T-helper 1 cell treated with Interleukin-12 subunit alpha and Interleukin-12 subunit beta and Interleukin-4 antibody, amounts not matched to agents 30 μg/mL and 1 μg/mL, for 36 hours (primary cell): ENCODE measurements around the gene SPTY2D1.
"Not testable (repeated sequence)": the region's sequence is repeated elsewhere in the genome, so short reads cannot be mapped to it uniquely, and the experiment has no call there.

ENCODE experiments used
- H3K27ac Mint-ChIP-seq: one replicate; pipeline ENCODE4 v1.8.0; 2021; ENCODE audit warnings: mild to moderate bottlenecking, mixed read lengths
- H3K27me3 Mint-ChIP-seq: one replicate; pipeline ENCODE4 v1.8.0; 2021; ENCODE audit warnings: low read depth, mixed read lengths
- H3K36me3 Mint-ChIP-seq: one replicate; pipeline ENCODE4 v1.8.0; 2021; ENCODE audit warnings: low read depth, mixed read lengths
- H3K4me1 Mint-ChIP-seq: one replicate; pipeline ENCODE4 v1.8.0; 2021; ENCODE audit warnings: low read depth, mixed read lengths
- H3K4me3 Mint-ChIP-seq: one replicate; pipeline ENCODE4 v1.8.0; 2021; ENCODE audit warnings: mild to moderate bottlenecking, moderate library complexity, mixed read lengths
- H3K9me3 Mint-ChIP-seq: one replicate; pipeline ENCODE4 v1.8.0; 2021; ENCODE audit warnings: mixed read lengths

SPTY2D1 gene

DNA sequence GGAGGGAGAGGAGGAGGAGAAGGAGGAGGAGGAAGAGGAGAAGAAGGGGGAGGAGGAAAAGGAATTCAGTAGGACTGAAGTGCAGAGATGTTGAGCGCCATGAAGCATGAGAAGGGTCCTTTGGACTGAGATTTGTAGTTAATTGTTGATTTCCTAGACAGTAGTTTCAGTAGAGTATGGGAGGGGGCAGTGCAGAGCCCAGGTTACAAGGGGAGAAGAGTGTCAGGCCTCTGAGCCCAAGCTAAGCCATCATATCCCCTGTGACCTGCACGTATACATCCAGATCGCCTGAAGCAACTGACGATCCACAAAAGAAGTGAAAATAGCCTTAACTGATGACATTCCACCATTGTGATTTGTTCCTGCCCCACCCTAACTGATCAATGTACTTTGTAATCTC, 8.9 kb upstream of the SPTY2D1 start:
- peaks cover 13% of the 10 kb centered on the region for H3K27me3 Mint-ChIP-seq
- not testable (repeated sequence) for H3K27ac Mint-ChIP-seq

DNA sequence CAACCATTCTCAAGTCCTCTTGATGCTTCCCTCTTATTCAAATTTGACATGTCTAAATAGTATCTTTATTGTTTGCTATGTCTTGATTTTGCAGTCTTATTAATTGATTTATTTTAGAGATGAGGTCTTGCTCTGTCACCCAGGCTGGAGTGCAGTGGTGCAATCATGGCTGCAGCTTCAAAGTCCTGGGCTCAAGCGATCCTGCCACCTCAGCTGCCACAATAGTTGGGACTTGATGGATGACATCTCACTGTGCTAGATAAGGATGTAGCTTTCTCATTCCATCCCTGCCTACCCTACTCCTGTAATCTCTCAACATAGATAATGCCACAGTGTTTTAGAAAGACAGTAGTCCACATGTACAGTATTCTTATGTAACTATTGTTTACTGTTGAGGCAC, 7.5 kb upstream of the SPTY2D1 start:
- Mint-ChIP-seq H3K27me3 (peaks cover 13% of the 10 kb centered on the region), H3K36me3 (no peaks in the 10 kb centered on the region), H3K27ac (no peak overlapping the region), H3K4me1 (no peaks in the 10 kb centered on the region), H3K4me3 (no peak overlapping the region), H3K9me3 (peaks cover 3% of the 10 kb centered on the region)

More for the DNA sequence above, 8.9 kb upstream of the SPTY2D1 start:
- not testable (repeated sequence) for H3K9me3 Mint-ChIP-seq, H3K4me3 Mint-ChIP-seq, H3K4me1 Mint-ChIP-seq, H3K36me3 Mint-ChIP-seq

DNA sequence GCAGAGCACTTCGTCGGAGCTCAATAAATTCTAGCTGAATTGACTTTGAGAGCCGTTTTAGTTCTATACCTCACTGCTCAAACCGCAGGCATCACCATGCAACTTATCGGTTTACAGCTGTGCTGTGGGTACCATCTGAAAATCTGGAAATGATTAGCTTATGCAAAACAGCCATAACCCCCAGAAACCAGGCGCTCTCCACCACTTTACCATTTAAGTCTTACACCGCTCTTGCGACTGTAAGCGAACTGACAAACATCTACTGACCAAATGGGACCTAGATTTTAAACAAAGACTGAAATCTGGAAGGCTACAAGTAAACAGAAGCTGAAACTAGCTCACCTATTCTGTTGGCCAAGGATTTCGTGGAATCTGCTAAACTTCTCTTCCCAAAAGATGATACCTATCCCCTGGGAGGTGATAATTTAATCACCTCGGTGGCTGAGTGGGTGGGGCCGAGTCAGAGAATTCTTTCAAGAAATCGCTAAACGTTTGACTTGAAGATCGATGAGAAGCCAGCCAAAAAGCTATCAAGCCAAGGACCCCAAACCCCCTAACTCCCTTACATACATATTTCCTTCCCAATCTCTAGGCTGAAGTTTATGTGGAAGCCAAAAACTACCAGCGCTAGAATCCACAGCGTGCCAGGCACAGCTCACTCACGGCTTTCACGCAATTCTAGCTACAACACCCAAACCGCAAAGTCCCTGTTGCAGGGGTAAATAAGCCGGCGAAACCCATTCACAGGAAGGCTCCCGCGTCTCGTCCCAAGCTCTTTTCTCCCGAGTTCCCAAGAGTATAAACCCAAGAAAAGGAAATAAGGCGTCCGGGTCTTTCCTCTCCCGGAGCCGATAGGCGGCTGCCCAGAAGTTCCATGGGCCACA, 644 bp downstream of the SPTY2D1 start:
- H3K27ac Mint-ChIP-seq = peak overlapping the region; percentile 97
- peaks cover 7% of the 10 kb centered on the region for H3K36me3 Mint-ChIP-seq
- H3K9me3 Mint-ChIP-seq = no peaks in the 10 kb centered on the region
- H3K4me3 Mint-ChIP-seq = peak overlapping the region; percentile 89
- peaks cover 32% of the 10 kb centered on the region for H3K4me1 Mint-ChIP-seq
- H3K27me3 Mint-ChIP-seq = no peaks in the 10 kb centered on the region

DNA sequence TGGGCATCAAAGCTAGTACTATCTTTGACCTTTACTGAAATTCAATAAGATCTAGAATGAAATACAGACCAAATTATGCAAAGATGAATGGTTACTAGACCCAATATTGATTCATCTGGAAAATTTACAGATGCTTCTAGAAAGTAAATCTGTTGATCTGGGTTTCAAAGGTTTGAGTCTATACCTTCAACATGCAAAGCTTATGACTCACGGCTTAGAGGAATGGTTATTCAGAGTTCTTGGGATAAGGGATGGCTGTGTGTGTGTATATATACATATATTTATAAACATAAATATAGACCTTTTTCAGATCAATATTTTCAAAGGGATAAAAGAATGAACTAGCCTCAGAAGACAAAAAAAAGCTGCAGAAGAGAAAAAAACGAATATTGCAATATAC, 1.3 kb downstream of the SPTY2D1 start:
- peak overlapping the region; percentile 89 for H3K4me3 Mint-ChIP-seq

DNA sequence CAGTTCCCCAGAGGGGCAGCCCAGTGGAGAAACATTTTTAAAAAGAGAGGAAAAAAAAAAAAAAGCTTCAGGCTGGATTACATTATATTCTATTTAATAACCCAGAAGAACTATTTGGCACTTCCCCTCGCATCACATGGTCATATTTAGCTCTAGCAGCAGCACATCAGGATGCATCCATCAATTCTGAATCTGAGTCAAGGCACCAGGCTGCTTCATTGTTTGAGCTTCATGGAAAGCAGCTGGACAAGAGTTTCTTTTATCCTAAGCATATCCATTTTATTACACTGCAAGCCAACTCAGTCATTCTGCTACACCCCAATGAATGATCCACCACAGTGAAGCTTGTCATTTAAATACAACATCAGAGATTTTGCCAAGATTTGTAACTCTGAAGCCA, 10.0 kb downstream of the SPTY2D1 start:
- H3K36me3 Mint-ChIP-seq = peaks cover 22% of the 10 kb centered on the region
- peaks cover 4% of the 10 kb centered on the region for H3K9me3 Mint-ChIP-seq
- H3K4me3 Mint-ChIP-seq = no peak overlapping the region
- no peaks in the 10 kb centered on the region for H3K27me3 Mint-ChIP-seq
- H3K27ac Mint-ChIP-seq = no peak overlapping the region
- peaks cover 42% of the 10 kb centered on the region for H3K4me1 Mint-ChIP-seq

More for the DNA sequence above, 1.3 kb downstream of the SPTY2D1 start:
- H3K27me3 Mint-ChIP-seq = no peaks in the 10 kb centered on the region
- peaks cover 38% of the 10 kb centered on the region for H3K4me1 Mint-ChIP-seq
- H3K9me3 Mint-ChIP-seq = no peaks in the 10 kb centered on the region
- H3K36me3 Mint-ChIP-seq = peaks cover 8% of the 10 kb centered on the region
- peak overlapping the region; percentile 97 for H3K27ac Mint-ChIP-seq

DNA sequence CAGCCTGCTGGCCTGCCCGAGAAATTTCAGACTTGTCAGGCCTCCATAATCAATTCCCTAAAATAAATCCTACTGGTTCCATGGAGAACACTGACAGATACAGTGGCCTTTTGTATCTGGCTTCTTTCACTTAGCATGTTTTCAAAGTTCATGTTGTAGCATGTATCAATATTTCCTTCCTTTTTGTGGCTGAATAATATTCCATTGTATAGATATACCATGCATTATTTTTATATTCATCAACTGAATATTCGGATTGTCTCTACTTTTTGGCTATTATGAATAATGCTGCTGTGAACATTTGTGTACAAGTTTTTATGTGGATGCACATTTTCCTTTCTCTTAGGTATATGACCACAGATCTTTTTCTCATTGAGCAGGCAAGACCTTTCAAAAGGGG, 10.4 kb downstream of the SPTY2D1 start:
- Mint-ChIP-seq H3K27me3 (no peaks in the 10 kb centered on the region), H3K4me1 (peaks cover 46% of the 10 kb centered on the region), H3K36me3 (peaks cover 19% of the 10 kb centered on the region), H3K4me3 (no peak overlapping the region), H3K9me3 (peaks cover 4% of the 10 kb centered on the region), H3K27ac (no peak overlapping the region)

DNA sequence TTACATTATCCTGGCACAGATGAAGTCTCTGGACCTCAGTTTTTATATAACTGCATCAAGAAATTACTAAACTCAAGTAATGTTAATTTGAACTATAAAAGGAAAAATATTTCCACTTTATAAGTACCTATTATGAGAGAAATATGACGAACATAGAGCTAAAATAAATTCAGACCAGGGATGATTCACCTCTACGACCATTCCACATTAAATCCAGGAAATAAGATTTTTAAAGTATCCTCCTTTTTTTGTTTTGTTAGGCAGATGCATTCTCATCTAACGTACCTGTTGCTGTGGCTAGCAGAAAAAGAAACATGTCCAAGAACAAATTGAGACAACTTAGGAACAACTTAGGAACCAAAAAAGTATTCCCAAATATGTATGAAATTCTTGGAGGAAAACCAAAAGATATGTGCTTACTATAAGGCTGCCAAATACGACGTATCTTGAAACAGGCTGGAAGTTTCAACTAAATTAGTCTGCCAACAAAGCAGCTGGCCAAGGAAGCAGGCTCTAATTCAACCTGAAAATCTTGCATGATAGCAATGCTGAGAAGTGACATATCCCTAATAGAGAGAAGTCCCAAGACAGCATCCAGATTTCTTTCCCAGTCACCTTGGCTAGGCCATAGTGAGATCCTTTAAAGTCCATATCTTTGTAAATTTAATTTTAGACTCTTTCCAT, 15.7 kb downstream of the SPTY2D1 start:
- H3K27ac Mint-ChIP-seq = peak overlapping the region; percentile 78
- no peaks in the 10 kb centered on the region for H3K9me3 Mint-ChIP-seq
- peaks cover 59% of the 10 kb centered on the region for H3K4me1 Mint-ChIP-seq
- no peaks in the 10 kb centered on the region for H3K27me3 Mint-ChIP-seq
- peak overlapping the region; percentile 80 for H3K4me3 Mint-ChIP-seq
- H3K36me3 Mint-ChIP-seq = peaks cover 29% of the 10 kb centered on the region

DNA sequence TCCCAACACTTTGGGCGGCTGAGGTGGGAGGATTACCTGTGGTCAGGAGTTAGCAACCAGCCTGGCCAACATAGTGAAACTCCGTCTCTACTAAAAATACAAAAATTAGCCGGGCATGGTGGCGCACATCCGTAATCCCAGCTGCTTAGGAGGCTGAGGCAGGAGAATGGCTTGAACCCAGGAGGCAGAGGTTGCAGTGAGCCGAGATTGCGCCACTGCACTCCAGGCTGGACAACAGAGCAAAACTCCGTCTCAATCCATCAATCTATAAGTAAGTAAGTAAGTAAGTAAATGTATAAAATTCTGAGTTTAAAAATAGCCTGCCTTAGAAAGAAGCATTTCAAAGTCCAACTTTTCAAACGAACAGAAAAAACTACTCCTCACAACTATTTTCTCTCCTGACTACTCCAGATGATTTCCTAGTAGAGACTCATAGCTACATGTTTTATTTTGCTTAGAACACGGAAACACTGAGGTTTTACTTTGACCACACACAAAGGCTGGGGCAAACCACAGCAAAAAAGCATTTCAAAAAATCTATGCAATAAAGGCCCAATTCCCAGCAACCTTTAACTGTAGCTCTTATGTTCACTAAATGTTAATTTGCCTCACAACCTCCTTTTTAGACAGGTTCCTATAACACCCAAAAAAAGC, 16.3 kb downstream of the SPTY2D1 start:
- Mint-ChIP-seq H3K27ac (peak overlapping the region; percentile 78), H3K36me3 (peaks cover 34% of the 10 kb centered on the region), H3K4me3 (peak overlapping the region; percentile 80), H3K4me1 (peaks cover 54% of the 10 kb centered on the region), H3K9me3 (no peaks in the 10 kb centered on the region), H3K27me3 (no peaks in the 10 kb centered on the region)

DNA sequence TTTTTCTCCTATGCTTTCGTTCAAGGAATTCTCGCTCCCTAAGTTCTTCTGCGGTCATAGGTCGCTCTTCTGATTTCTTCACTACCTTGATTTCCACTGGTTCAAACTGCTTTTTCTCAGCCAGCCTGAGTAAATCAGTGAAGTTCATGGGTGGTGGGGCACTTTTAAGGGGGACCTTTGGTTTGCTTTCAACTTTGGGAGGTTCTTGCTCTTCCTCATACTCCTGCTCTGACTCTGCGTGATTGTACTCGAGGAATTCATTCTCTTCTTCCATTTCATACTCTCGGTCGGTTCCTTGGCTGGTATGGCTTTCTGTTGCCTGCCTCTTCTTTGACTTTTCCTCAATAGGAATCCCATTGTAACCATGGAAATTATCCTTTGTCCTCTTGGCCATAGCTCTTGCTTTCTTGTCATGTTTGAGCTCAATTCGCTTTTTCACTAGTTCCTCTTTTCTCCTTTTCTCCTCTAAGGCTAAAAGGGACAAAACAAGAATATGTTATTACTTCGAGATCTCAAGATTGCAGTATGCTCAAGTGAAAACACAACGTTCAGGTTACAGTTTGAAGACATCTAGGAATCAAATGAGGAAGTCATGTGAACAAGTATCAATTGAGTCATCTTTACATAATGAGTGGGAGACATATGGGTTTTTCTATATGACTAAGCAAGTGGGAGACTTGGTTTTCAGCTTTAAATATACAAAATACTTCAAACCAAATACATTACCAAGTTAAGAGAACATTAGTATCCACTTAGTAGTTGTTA, 18.3 kb downstream of the SPTY2D1 start:
- H3K4me3 Mint-ChIP-seq = peak overlapping the region; percentile 65
- no peaks in the 10 kb centered on the region for H3K27me3 Mint-ChIP-seq
- peak overlapping the region; percentile 84 for H3K27ac Mint-ChIP-seq
- no peaks in the 10 kb centered on the region for H3K9me3 Mint-ChIP-seq
- peaks cover 38% of the 10 kb centered on the region for H3K36me3 Mint-ChIP-seq
- H3K4me1 Mint-ChIP-seq = peaks cover 44% of the 10 kb centered on the region

DNA sequence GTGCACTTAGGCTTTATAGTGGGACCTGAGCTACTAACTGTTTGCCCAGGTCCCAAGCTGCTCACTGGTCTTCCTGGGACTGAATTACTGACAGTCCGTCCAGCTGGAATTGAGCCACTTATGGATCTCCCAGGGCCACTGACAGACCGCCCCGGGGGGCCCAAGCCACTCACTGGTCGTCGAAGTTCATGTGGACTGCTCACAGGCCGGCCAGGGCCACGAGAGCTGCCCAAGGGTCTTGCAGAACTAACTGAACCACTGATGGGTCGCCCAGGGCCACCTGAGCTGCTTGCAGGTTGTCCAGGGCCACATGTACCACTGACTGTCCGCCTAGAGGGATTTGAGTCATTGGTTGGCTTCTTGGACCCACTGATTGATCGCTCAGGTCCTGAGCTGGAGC, 19.5 kb downstream of the SPTY2D1 start:
- Mint-ChIP-seq H3K9me3 (no peaks in the 10 kb centered on the region), H3K4me1 (peaks cover 39% of the 10 kb centered on the region), H3K4me3 (no peak overlapping the region), H3K27me3 (no peaks in the 10 kb centered on the region), H3K36me3 (peaks cover 42% of the 10 kb centered on the region), H3K27ac (no peak overlapping the region)

DNA sequence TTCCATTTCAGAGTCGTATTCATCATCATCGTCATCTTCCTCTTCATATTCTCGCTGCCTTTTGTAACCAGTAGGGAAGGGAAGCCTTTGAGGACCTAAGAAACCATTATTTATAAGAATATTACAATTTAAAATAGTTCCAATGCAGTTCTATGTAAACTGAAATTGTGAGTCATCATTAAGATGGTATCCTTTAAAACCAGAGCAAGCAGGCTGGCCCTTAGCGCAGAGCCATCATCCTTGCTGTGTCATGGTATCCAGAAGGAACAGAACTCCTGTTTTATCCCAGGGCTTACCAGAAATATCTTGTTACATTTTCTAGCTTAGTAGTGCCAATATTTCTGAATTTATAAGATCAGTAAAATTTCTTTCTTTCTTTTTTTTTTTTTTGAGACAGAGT, 21.7 kb downstream of the SPTY2D1 start:
- no peaks in the 10 kb centered on the region for H3K27me3 Mint-ChIP-seq
- no peak overlapping the region for H3K4me3 Mint-ChIP-seq
- H3K36me3 Mint-ChIP-seq = peaks cover 49% of the 10 kb centered on the region
- no peaks in the 10 kb centered on the region for H3K9me3 Mint-ChIP-seq
- no peak overlapping the region for H3K27ac Mint-ChIP-seq
- peaks cover 25% of the 10 kb centered on the region for H3K4me1 Mint-ChIP-seq

DNA sequence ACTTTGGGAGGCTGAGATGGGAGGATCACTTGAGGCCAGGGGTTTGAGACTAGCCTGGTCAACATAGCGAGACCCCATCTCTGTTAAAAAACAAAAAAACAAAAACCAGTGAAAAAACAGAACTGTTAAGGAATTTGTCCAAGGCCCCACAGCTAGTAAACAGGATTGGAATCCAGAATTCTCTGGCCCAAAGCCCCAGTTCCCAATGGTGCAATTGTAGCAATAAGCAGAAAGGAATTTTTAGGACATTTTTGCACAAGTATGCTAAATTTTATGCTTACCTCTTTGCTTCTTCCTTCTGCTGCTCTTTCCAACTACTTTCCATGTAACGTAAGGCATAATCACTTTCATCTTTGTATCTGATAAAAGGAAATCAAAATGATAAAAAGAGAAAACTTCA, 22.9 kb downstream of the SPTY2D1 start:
- Mint-ChIP-seq H3K27me3 (no peaks in the 10 kb centered on the region), H3K9me3 (no peaks in the 10 kb centered on the region), H3K4me1 (peaks cover 18% of the 10 kb centered on the region), H3K27ac (no peak overlapping the region), H3K36me3 (peaks cover 50% of the 10 kb centered on the region), H3K4me3 (no peak overlapping the region)

DNA sequence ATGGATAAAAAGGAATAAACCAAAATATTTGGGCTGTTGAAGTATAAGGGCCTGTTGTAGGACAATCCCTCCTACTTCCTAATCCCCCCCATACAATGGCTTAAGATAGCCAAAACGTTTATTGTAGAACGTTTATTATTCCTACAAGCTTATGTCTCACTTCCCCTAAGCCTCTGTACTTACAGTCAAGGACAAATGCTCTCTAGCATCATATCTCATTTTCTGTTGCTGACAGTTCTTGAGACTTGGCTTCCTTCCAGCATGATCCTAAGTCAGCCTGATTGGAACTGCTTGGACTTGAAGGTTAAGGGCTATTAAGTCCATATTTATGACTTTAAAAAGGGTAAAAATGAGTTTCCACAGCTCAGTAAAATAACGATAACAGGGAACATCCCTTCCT, 25.8 kb downstream of the SPTY2D1 start:
- Mint-ChIP-seq H3K9me3 (no peaks in the 10 kb centered on the region), H3K36me3 (peaks cover 37% of the 10 kb centered on the region), H3K4me1 (peaks cover 3% of the 10 kb centered on the region), H3K27ac (no peak overlapping the region), H3K4me3 (no peak overlapping the region), H3K27me3 (no peaks in the 10 kb centered on the region)

DNA sequence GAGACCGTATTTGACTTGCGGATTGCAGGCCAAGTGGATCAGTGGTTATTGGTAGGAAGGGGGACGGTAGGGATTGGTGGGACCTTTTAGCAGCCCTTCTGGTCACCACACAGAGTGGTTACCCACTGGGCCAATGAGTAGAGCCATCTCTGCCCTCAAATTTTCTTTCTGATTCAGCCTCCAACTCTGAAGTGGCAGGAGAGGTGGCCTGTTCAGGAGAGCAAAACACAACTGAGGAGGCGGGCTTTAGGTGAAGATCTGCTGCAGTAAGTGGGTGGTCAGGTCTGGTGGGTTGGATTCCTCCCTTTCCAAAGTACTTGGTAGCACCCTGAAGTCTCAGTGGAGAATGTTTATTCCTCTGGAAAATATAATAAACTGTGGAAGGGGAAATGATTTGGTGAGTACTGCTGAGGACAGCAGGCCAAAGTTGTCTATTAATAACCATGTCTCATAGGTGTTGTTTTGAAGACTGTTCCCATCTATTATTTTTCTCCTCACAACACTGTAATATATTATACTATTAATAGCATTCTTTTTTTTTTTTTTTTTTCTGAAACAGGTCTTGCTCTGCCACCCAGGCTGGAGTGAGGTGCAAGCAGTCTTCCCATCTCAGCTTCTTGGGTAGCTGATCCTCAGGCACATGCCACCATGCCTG, 33.1 kb downstream of the SPTY2D1 start:
- H3K9me3 Mint-ChIP-seq = no peaks in the 10 kb centered on the region
- no peak overlapping the region for H3K4me3 Mint-ChIP-seq
- H3K36me3 Mint-ChIP-seq = peaks cover 11% of the 10 kb centered on the region
- no peaks in the 10 kb centered on the region for H3K4me1 Mint-ChIP-seq
- H3K27me3 Mint-ChIP-seq = no peaks in the 10 kb centered on the region
- no peak overlapping the region for H3K27ac Mint-ChIP-seq
